RWPE2 (cell line): Measurements from ENCODE around the gene TRIP10.

Experiments used
- ATAC-seq: fragments of 200-7000 bp; cut with Tn5 transposase; 3 replicates; pipeline ENCODE4 v1.9.1; 2021; ENCODE audit warnings: low read depth
- DNase-seq: peaks from one replicate; pipeline ENCODE4 v3.0.0-alpha.2; 2020; ENCODE audit warnings: low spot score
- H3K27ac ChIP-seq: fragments of 450-650 bp; 2 replicates; pipeline ENCODE4 v1.5.1; 2017; ENCODE audit warnings: mild to moderate bottlenecking; ENCODE audit not compliant: poor library complexity, severe bottlenecking
- H3K27me3 ChIP-seq: fragments of 250-450 bp; sonication (Bioruptor Pico); 2 replicates; pipeline ENCODE4 v1.5.1; 2021; ENCODE audit warnings: mild to moderate bottlenecking, moderate library complexity; ENCODE audit not compliant: insufficient read depth, poor library complexity, severe bottlenecking
- H3K36me3 ChIP-seq: fragments of 250-450 bp; sonication (Bioruptor Pico); 2 replicates; pipeline ENCODE4 v1.5.1; 2020; ENCODE audit warnings: low read depth, mild to moderate bottlenecking, moderate library complexity
- H3K4me1 ChIP-seq: fragments of 250-450 bp; sonication (Bioruptor Pico); 2 replicates; pipeline ENCODE4 v1.5.1; 2021; ENCODE audit warnings: mild to moderate bottlenecking, moderate library complexity; ENCODE audit not compliant: insufficient read depth, poor library complexity, severe bottlenecking
- H3K4me3 ChIP-seq: fragments of 250-450 bp; sonication (Bioruptor Pico); 2 replicates; pipeline ENCODE4 v1.5.1; 2021; ENCODE audit warnings: mild to moderate bottlenecking, moderate library complexity; ENCODE audit not compliant: severe bottlenecking
- H3K9me3 ChIP-seq: fragments of 250-450 bp; sonication (Bioruptor Pico); 2 replicates; pipeline ENCODE4 v1.5.1; 2021; ENCODE audit warnings: mild to moderate bottlenecking, moderate library complexity; ENCODE audit not compliant: severe bottlenecking
- TF ChIP-seq, protein P1 (sequence below): fragments of 450-650 bp; IDR thresholded peaks from one replicate; pipeline ENCODE4 v1.5.1; 2017; ENCODE audit warnings: mild to moderate bottlenecking, moderate library complexity; ENCODE audit not compliant: poor library complexity, severe bottlenecking

TRIP10 gene

DNA sequence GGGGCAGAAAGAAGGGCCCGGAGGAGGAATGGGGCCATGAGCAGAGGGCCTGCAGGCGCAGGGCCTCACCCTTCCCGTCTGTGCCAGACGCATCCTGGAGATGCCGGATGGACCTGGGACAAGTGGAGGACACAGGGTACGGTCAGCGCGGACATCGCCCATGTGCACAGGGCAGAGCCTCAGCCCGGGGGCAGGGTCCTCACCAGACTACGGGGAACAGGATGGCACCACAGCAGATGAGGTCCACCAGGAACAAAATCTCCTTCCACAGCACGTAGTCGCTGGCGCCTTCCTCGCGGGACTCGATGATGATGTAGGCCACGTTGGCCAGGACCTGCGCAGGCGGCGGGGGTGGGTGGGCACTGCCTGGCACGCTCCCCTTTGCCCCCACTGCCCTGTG lies 7.7 kb upstream of the TRIP10 start:
- Histone ChIP-seq H3K4me3 (no peak overlapping the region), H3K4me1 (no peaks in the 10 kb centered on the region), H3K36me3 (peaks cover 4% of the 10 kb centered on the region; the same call in 1 of the 2 replicates), H3K9me3 (no peaks in the 10 kb centered on the region), H3K27me3 (no peaks in the 10 kb centered on the region), H3K27ac (no peak overlapping the region)
- ATAC-seq, result no peak
- TF ChIP-seq, protein P1, sequence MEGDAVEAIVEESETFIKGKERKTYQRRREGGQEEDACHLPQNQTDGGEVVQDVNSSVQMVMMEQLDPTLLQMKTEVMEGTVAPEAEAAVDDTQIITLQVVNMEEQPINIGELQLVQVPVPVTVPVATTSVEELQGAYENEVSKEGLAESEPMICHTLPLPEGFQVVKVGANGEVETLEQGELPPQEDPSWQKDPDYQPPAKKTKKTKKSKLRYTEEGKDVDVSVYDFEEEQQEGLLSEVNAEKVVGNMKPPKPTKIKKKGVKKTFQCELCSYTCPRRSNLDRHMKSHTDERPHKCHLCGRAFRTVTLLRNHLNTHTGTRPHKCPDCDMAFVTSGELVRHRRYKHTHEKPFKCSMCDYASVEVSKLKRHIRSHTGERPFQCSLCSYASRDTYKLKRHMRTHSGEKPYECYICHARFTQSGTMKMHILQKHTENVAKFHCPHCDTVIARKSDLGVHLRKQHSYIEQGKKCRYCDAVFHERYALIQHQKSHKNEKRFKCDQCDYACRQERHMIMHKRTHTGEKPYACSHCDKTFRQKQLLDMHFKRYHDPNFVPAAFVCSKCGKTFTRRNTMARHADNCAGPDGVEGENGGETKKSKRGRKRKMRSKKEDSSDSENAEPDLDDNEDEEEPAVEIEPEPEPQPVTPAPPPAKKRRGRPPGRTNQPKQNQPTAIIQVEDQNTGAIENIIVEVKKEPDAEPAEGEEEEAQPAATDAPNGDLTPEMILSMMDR, result no peak
- DNase-seq, result no peak

DNA sequence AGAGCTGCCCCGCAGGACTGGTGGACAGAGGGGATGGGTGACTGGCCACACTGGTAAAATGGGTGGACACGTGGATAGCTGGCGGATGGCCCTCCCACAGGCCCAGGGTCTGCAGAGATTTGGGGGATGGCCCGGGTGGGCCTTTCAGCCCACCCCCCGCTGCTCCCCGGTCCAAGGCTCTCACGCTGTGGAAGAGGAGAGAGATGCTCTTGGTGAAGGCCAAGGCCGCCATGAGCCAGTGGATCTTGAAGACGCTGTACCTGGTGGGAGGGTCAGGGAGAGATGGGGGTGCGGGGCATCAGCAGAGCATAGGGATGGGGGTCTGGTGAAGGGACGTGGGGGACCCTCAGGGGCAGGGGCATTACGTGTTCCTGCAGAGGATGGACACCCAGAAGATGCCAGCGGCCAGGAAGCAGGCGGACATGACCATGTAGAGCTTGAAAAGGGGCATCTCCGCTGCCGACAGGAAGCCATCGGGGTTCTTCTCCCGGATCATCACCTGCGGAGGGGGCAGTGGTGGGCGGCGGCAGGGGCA lies 6.6 kb upstream of the TRIP10 start:
- ATAC-seq (no peak), DNase-seq (no peak)
- TF ChIP-seq, protein P1, result no peak
- Histone ChIP-seq H3K4me1 (peaks cover under 1% of the 10 kb centered on the region), H3K27me3 (no peaks in the 10 kb centered on the region), H3K4me3 (no peak overlapping the region), H3K36me3 (peaks cover 4% of the 10 kb centered on the region; the same call in 1 of the 2 replicates), H3K27ac (no peak overlapping the region), H3K9me3 (no peaks in the 10 kb centered on the region)

DNA sequence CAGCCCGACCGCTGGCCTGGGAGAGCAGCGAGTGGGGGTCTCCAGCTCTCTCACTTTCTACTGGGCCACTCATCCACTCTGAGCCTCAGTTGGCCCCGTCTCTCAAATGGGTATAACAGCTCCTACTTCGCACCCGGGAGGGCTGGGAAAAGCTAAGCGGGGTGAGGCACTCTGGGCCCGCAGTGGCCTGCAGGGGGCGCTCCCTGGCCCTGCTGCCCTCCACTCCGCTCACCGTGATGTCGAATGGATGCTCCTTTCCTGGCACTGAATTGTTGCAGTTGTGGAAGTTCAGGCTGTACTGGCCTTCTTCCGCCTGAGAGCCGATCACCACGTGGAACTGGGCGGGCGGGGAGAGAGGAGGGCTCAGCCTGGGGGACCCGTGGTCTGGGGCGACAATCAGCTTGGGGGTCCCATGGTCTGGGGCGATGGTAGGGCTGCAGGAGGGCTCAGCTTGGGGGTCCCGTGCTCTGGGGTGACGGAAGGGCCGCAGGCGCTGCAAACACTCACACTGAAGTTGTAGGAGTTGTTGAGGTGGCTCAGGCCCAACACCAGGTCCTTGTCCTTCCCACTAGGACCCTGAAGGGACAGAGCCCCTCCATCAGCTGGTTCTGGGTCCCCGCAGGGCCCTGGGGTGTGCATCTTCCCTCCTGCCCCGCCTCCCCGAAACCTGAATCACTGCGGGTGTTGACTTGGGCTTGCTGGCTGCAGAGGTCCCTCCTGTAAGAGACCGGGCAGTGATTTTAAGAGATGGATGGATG lies 6.0 kb upstream of the TRIP10 start:
- TF ChIP-seq, protein P1, result no peak

DNA sequence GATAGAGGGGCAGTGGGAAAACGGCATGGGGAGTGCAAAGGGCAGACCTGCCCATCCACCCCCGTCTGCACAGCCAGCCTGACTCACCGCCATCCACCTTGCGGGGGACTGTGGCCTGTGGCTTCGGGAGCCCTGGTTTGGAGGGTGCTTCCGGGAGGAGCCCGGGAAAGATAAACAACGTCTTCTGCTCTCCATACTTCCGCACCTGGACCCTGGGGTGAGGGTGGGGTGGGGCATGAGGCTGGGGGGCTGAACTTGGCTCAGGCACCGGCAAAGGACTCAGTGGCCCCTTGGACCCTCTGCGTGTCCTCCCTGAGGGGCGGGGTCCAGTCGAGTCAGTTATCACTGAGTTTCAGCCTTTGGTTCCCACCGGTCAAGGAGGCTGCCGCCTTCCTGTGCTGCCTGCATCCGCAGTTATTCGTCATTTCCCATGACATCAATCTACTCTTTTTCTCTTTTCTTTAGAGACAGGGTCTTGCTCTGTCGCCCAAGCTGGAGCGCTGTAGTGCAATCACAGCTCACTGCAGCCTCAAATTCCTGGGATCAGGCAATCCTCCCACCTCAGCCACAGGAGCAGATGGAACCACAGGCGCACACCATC lies 5.3 kb upstream of the TRIP10 start:
- no peaks in the 10 kb centered on the region for H3K9me3 ChIP-seq
- no peaks in the 10 kb centered on the region for H3K27me3 ChIP-seq
- DNase-seq (no peak), ATAC-seq (no peak)
- TF ChIP-seq, protein P1, result no peak
- peaks cover 4% of the 10 kb centered on the region; the same call in 1 of the 2 replicates for H3K36me3 ChIP-seq
- H3K27ac ChIP-seq, result no peak overlapping the region
- no peak overlapping the region for H3K4me3 ChIP-seq
- H3K4me1 ChIP-seq, result peaks cover 14% of the 10 kb centered on the region

More for the DNA sequence above, 6.0 kb upstream of the TRIP10 start:
- no peaks in the 10 kb centered on the region for H3K27me3 ChIP-seq
- no peak for ATAC-seq
- H3K4me3 ChIP-seq, result no peak overlapping the region
- H3K4me1 ChIP-seq, result peaks cover 7% of the 10 kb centered on the region
- H3K36me3 ChIP-seq, result peaks cover 4% of the 10 kb centered on the region; the same call in 1 of the 2 replicates
- H3K27ac ChIP-seq, result no peak overlapping the region
- no peaks in the 10 kb centered on the region for H3K9me3 ChIP-seq
- no peak for DNase-seq
